LNCaP clone FGC (cell line): ENCODE data around the gene NELFA.

Experiments
- DNase-seq: peaks from one replicate; pipeline ENCODE4 v3.0.0-alpha.2; 2011; ENCODE audit warnings: low read depth
- H3K4me3 ChIP-seq: 2 replicates; pipeline ENCODE4 v1.5.1; 2011; ENCODE audit warnings: mild to moderate bottlenecking, low read depth, low read length, control low read depth
- TF ChIP-seq, protein P1 (sequence below): IDR thresholded peaks from 2 replicates; pipeline ENCODE4 v1.5.1; 2012; ENCODE audit warnings: mild to moderate bottlenecking; ENCODE audit not compliant: control insufficient read depth, insufficient read depth; ENCODE audit errors: extremely low read depth

Gene NELFA

DNA sequence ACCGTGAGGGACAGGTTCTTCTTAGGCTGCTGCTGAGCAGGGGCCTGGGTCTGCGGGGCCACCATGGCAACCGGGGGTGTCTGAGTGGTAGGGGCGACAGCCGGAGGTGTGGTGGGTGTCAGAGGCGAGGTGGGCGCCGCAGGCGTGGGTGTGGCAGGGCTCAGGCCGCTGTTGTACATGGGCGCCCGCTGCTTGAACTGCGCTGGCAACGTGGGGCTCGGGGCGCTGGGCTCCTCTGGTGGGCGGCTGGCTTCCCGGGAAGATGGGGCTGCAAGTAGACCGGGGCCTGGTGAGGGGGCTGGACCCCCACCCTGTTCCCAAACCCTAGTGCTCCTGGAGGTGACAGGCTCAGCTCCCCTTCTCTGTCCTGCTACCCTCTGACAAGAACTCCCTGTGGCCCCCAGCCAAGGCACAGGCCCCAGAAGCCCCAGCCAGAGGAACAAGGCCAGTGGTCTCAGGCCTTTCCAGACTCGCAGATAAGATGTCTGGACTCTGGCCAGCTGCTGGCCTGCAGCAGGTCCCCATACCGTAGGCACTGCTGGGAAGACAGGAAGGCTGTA is 24.8 kb downstream of the NELFA start:
- TF ChIP-seq, protein P1, sequence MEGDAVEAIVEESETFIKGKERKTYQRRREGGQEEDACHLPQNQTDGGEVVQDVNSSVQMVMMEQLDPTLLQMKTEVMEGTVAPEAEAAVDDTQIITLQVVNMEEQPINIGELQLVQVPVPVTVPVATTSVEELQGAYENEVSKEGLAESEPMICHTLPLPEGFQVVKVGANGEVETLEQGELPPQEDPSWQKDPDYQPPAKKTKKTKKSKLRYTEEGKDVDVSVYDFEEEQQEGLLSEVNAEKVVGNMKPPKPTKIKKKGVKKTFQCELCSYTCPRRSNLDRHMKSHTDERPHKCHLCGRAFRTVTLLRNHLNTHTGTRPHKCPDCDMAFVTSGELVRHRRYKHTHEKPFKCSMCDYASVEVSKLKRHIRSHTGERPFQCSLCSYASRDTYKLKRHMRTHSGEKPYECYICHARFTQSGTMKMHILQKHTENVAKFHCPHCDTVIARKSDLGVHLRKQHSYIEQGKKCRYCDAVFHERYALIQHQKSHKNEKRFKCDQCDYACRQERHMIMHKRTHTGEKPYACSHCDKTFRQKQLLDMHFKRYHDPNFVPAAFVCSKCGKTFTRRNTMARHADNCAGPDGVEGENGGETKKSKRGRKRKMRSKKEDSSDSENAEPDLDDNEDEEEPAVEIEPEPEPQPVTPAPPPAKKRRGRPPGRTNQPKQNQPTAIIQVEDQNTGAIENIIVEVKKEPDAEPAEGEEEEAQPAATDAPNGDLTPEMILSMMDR: no peak
- no peak overlapping the region for H3K4me3 ChIP-seq
- no peak for DNase-seq

DNA sequence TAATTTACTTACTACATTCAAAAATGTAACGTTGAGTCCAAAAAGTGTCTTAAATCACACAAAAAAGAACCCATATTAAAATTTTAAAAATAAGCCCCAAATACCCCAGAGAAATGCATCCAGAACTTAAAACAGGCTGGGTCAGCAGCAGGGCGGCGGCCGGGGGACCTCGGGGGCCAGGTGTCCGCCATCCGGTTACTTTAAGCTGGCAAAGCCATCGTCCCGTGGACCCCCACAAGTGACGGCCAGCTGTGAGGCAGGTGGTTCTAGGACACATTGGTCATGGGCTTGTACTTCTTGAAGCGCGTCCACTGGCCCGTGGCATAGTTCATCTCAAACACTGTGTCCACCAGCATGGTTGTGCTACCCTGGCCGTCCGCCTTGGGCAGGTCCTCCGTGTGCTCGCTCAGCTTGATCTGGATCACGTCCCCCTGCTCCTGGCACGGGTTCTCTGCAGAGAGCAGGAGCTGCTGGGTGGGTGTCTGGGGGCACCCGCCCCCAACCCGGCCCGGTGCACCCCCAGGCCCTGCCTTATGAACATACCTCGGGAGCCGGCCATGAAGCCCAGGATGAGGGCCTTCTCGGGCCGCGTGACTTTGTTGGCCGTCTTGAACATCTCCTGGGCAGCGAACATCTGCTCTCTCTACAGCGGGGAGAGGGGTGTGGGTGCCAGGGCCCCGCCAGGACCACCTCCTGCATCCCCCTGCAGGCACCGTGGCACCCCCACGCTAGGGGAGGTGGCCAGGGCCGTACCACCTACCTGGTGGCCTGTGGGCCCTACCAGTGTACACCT is 25.5 kb downstream of the NELFA start:
- no peak for DNase-seq
- H3K4me3 ChIP-seq: no peak overlapping the region
- TF ChIP-seq, protein P1: no peak

DNA sequence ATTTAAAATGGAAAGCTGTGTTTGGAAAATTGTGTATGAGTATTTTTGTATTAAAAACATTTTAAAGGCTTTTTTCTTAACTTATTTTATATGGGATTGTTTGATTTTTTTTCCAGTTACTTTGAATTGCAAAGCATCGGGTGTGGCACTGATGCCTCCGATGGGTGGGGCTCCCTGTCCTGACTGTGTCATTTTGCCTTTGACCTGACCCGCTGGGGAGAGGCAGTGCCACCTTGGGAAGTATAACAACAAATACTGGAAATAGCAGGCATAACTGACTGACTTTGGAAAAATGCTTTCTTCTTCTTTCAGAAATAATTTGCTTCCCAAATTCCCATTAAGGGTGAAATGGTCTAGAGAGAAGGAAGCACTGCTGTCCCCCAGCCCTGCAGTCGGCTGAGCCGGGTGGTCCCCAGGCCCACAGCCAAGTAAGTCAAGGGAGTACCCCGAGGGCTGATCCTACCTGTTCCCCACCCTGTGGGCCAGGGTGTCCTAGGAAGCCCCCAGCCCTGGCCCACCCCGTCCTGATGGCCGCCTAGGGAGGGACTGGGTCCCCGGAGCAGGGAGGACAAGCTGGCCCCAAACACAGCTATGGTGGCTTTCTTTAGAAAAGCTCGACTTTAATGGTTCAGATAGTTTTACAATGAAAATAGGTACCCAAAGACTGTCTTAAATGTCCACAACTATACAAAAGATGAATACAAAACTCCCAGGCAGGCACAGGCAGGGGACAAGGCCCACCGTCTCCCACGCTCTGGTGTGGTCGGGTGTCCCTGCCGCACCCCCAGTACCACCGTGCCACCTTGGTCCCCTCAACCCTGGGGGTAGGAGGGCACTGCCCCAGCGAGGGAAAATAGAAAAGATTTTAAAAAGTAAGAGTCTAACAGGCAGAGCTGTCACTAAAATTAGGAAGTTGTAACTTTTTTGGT is 26.4 kb downstream of the NELFA start:
- DNase-seq: no peak
- TF ChIP-seq, protein P1: no peak
- no peak overlapping the region for H3K4me3 ChIP-seq

DNA sequence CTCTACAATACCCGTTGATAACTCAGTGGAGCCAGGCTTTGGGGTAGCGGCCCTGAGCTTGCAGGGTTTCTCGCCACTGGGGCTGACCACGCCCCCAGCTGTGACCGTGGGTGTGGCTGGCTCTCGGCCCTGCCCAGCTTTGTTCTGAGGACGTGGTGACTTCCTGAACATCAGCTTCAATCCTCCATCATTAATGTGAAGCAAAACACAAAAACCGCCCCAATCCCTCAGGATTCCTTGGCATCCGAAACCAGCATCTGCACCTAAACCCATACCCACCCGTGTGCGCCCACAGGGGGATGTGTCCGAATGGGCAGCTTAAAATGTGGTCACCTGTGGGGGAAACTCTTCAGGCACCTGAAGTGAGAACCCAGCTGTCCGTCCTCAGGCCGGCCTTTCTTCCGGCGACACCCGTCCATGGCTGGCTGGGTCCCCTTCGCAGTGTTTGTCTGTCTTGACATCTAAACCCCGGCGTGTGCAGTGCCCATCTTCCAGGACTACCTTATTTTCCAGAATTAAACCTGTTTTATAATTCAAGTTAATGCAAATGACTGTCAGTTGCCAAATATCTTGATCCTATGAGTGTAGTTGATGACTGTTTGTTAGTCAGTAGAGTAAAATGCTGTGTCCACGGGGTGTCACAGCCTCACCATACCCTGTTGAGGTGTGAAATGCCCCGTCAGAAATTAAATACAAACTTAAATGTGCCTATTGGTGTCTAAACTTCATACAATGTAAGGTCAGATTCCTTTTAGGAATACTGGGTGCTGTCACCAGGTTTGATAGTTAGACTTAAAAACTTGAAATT is 27.3 kb downstream of the NELFA start:
- TF ChIP-seq, protein P1: no peak
- DNase-seq: no peak
- no peak overlapping the region for H3K4me3 ChIP-seq

DNA sequence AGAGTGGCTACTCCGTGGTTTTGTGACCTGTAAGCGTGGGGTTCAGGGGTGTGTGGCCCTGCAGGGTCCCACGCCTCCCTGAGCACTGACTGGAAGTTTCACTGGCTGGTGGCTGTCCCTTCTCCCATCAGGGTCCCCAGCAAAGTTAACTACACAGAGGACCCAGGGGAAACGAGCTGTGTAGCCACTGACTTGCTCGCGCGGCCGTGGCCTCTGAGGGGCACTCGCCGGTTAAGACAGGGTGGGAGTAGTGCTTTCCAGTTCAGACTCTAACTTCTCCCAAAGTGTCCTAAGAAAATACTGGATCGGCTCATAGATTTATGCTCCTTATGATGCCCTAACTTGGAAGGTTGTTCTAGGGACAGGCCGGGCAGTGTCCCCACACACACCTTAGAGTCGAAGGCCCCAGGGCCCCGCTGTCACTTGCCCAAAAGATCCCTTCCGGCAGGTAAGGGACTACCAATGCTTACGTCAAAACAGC is 28.2 kb downstream of the NELFA start:
- H3K4me3 ChIP-seq: no peak overlapping the region
- TF ChIP-seq, protein P1: no peak
- no peak for DNase-seq
